C4-2B (cell line): ENCODE measurements around the gene NIPA2.

ENCODE experiments used
- H3K27ac ChIP-seq: fragments of 450-650 bp; 2 replicates; pipeline ENCODE4 v1.5.1; 2017
- CTCF ChIP-seq: fragments of 450-650 bp; conservative IDR thresholded peaks from 2 replicates; pipeline ENCODE4 v1.5.1; 2017; ENCODE audit warnings: mild to moderate bottlenecking
- ZFX ChIP-seq: fragments of 450-650 bp; IDR thresholded peaks from 2 replicates; pipeline ENCODE4 v1.6.1; 2017

Gene NIPA2

GRCh38 chr15:22878103-22878502, 39.6 kb downstream of the NIPA2 start:
- TF ChIP-seq CTCF, result no peak
- TF ChIP-seq ZFX, result no peak
- no peak overlapping the region for H3K27ac ChIP-seq

- TF ChIP-seq CTCF (no peak), ZFX (no peak)
- no peak overlapping the region for H3K27ac ChIP-seq
Observed at GRCh38 chr15:22880068-22880980, 41.9 kb downstream of the NIPA2 start.

DNA sequence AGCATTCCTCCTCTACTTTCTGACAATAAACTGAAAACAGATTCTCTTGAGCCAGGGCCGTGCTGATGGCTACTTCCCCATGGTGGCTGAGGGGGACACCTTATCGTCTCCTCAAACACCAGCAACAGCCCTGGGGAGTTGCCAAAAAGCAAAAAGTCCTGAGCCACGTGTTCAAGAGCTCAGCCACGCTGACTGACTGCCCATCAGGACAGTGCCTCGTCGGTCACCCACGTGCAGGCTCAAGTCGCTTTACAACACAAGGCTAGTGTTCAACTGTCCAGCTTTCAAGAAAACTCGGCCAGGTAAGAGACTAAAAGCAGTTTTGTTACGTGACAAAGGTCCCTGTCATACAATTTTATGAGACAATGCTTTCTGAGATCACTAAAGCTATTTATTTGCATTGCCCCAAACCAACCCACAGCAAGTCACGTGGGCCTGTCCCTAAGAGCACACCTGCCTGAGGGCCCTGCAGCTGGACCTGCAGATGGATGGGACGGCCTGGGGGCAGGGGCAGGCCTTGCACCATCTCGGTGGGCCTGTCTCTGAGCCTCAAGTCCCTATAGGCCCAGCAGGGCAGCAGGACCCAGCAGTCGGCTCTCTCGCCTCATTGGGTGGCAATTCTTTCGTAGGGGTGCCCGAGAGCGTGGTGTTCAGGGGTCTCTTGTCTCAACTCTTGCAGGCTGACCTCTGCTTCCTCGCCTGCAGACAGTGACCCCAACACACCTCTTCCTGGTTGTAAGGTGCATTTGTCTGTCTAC, 42.7 kb downstream of the NIPA2 start:
- no peak overlapping the region for H3K27ac ChIP-seq
- no peak for TF ChIP-seq CTCF
- TF ChIP-seq ZFX, result no peak

DNA sequence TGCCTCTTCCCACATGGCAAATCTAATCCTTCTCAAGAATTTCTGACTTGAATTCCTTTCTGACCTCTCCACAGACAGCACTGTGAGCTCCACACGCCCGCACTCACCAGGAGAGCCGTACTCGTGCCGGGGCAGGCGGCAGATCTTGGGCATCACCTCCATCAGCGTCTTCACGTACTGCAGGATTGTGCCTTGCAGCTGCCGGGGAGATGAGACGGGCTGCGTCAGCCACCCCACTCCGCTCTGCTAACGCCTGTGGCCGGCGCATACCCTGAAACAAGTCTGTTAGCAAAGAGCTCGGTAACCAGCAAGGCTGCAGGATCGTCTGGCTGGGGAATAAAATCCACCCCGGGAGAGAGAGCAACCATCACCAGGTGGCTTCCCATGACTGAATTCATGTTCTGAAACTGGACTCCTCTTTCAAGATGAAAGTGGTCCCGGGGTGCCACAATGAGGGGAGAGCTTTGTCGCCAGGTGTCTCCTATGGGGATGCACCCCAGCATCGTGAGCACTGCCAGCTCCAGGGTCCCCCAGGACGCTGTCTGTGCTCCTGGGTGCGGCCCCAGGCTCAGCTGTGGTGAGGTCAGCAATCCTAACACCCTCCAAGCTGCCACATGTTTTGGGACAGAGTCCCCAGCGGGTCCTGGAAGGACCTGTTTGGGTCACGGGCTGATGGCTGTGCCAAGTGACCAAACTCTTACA, 43.4 kb downstream of the NIPA2 start:
- TF ChIP-seq ZFX, result no peak
- no peak for TF ChIP-seq CTCF

GRCh38 chr15:22883196-22883595, 44.7 kb downstream of the NIPA2 start:
- no peak for TF ChIP-seq CTCF
- no peak for TF ChIP-seq ZFX
- no peak overlapping the region for H3K27ac ChIP-seq

More for the DNA sequence above, 43.4 kb downstream of the NIPA2 start:
- H3K27ac ChIP-seq, result no peak overlapping the region

DNA sequence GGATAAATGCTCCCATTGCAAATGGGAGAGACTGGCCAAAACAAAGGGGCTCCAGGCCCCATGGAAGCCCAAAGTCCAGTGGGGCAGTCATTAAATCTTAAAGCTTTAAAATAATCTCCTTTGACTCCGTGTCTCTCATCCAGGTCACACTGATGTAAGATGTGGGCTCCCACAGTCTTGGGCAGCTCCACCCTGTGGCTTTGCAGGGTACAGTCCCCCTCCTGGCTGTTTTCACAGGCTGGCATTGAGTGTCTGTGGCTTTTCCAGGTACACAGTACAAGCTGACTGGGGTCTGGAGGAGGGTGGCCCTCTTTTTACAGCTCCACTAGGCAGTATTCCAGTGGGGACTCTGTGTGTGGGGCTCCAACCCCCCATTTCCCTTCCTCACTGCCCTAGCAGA, 45.9 kb downstream of the NIPA2 start:
- TF ChIP-seq CTCF, result no peak; the same call in 1 of the 2 replicates
- no peak for TF ChIP-seq ZFX
- H3K27ac ChIP-seq, result no peak overlapping the region

DNA sequence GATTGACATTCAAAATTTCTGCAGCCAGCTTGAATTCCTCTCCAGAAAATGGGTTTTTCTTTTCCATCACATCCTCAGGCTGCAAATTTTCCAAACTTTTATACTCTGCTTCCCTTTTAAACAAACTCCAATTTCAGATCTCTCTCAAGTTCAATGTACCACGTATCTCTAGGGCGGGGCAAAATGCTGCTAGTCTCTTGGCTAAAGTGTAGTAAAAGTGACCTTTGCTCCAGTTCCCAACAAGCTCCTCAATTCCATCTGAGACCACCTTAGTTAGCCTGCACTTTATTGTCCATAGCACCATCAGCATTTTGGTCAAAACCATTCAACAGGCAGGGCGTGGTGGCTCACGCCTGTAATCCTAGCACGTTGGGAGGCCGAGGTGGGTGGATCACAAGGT, 46.7 kb downstream of the NIPA2 start:
- H3K27ac ChIP-seq, result no peak overlapping the region
- no peak for TF ChIP-seq ZFX
- TF ChIP-seq CTCF, result no peak
